Endothelial cell (in vitro differentiated cells): ENCODE measurements around the gene PYY. TPM values are rescaled to one million over a fixed set of nuclear protein-coding genes. Genes with fewer than 3 reads are reported as not detected.
"Not testable (repeated sequence)": the region's sequence is repeated elsewhere in the genome, so short reads cannot be mapped to it uniquely, and the experiment has no call there.

Experiments
- DNase-seq: peaks from one replicate; pipeline ENCODE4 v3.0.0; 2021; ENCODE audit warnings: low spot score
- H3K27ac Mint-ChIP-seq: one replicate; pipeline ENCODE4 v1.8.0; 2021; ENCODE audit warnings: mixed read lengths, inconsistent platforms; ENCODE audit not compliant: unreplicated experiment
- H3K27me3 Mint-ChIP-seq: one replicate; pipeline ENCODE4 v1.8.0; 2021; ENCODE audit warnings: mild to moderate bottlenecking, moderate library complexity, mixed read lengths, inconsistent platforms; ENCODE audit not compliant: unreplicated experiment
- H3K36me3 Mint-ChIP-seq: one replicate; pipeline ENCODE4 v1.8.0; 2021; ENCODE audit warnings: mild to moderate bottlenecking, low read depth, mixed read lengths, inconsistent platforms; ENCODE audit not compliant: unreplicated experiment
- H3K4me1 Mint-ChIP-seq: one replicate; pipeline ENCODE4 v1.8.0; 2021; ENCODE audit warnings: mild to moderate bottlenecking, mixed read lengths, inconsistent platforms; ENCODE audit not compliant: unreplicated experiment
- H3K4me3 Mint-ChIP-seq: one replicate; pipeline ENCODE4 v1.8.0; 2021; ENCODE audit warnings: mild to moderate bottlenecking, mixed read lengths, inconsistent platforms; ENCODE audit not compliant: unreplicated experiment
- H3K9me3 Mint-ChIP-seq: one replicate; pipeline ENCODE4 v1.8.0; 2021; ENCODE audit warnings: mixed read lengths, inconsistent platforms; ENCODE audit not compliant: unreplicated experiment
- CTCF ChIP-seq: fragments of 200-600 bp; sonication (generic); IDR thresholded peaks from one replicate; pipeline ENCODE4 v1.5.0; 2021; ENCODE audit warnings: antibody characterized with exemption; ENCODE audit not compliant: unreplicated experiment
- total RNA-seq: library from RNA; stranded (reverse); fragmentation: NEBNext Ultra II Directional; extraction: Animal tissue kit (Norgen Biotek cat#: 25700); gene quantifications from one replicate; pipeline ENCODE4 v1.2.1, GENCODE V29; 2021; ENCODE audit not compliant: unreplicated experiment

PYY gene
- total RNA-seq, 1 donor from 2014 or later, result not detected

- H3K9me3 Mint-ChIP-seq, result no peaks in the 10 kb centered on the region
- no peak overlapping the region for H3K27ac Mint-ChIP-seq
- no peak overlapping the region for H3K4me3 Mint-ChIP-seq
- no peak for DNase-seq
- H3K27me3 Mint-ChIP-seq, result peaks cover 7% of the 10 kb centered on the region
- H3K36me3 Mint-ChIP-seq, result no peaks in the 10 kb centered on the region
- TF ChIP-seq CTCF, result no peak
- no peaks in the 10 kb centered on the region for H3K4me1 Mint-ChIP-seq
Measured at GRCh38 chr17:43966276-43966675, 12.5 kb upstream of the PYY start.

DNA sequence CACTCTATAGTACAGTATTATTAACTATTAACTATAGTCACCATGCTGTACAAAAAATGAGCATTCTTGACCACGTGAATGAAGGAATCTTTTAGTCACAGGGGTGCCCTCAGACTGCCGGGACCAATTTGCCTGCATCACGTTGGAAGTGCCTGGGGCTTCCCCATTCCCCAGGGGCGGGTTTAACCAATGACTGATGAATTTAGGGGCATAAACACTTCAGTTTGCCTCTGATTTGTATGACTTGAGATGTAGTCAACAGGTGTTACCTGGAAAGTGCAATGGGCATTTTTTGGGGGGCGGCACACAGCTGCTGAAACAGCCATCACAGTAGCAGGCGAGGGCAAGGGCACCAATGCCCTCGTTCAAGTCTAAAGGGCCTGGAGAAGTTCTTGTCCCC, 8.7 kb upstream of the PYY start:
- H3K27ac Mint-ChIP-seq, result no peak overlapping the region
- no peaks in the 10 kb centered on the region for H3K36me3 Mint-ChIP-seq

DNA sequence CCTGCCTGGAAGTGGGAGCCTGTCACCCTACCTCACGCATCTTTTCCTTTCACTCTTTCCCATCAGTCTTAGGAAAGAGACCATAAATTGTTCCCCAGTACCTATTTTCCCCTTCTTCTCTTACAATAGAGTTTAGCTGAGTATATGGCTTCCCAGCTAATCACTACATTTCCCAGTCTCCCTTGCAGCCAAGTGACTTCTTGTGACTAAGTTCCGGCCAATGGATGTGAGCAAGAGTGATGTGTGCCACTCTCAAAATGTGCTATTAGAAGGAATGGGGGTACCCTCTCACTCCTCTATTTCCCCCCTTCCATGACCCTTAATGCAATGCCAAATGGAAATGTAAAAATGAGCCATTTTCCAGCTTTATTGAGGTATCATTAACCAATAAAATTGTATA, 8.2 kb upstream of the PYY start:
- no peak overlapping the region for H3K27ac Mint-ChIP-seq
- DNase-seq, result no peak
- no peaks in the 10 kb centered on the region for H3K4me1 Mint-ChIP-seq
- H3K9me3 Mint-ChIP-seq, result no peaks in the 10 kb centered on the region
- H3K27me3 Mint-ChIP-seq, result peaks cover 3% of the 10 kb centered on the region
- H3K4me3 Mint-ChIP-seq, result no peak overlapping the region
- no peak for TF ChIP-seq CTCF
- no peaks in the 10 kb centered on the region for H3K36me3 Mint-ChIP-seq

More for the DNA sequence above, 8.7 kb upstream of the PYY start:
- Mint-ChIP-seq H3K4me1 (no peaks in the 10 kb centered on the region), H3K4me3 (no peak overlapping the region), H3K27me3 (peaks cover 3% of the 10 kb centered on the region), H3K9me3 (no peaks in the 10 kb centered on the region)
- no peak for DNase-seq
- TF ChIP-seq CTCF, result no peak

DNA sequence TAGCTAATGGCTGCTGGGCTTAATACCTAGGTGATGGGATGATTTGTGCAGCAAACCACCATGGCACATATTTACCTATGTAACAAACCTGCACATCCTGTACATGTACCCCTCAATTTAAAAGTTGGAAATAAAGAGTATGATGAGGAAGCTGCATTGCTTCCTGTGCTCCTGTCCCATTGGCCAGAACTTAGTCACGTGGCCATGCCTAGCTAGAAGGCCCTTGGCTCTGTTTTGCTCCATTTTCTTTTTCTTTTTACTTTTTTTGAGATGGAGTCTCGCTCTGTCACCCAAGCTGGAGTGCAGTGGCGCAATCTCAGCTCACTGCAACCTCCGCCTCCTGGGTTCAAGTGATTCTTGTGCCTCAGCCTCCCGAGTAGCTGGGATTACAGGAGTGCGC, 7.6 kb upstream of the PYY start:
- not testable (repeated sequence) for H3K27me3 Mint-ChIP-seq, H3K4me3 Mint-ChIP-seq, DNase-seq, H3K4me1 Mint-ChIP-seq, H3K9me3 Mint-ChIP-seq, H3K27ac Mint-ChIP-seq, H3K36me3 Mint-ChIP-seq

GRCh38 chr17:43958748-43959352, 5.1 kb upstream of the PYY start:
- H3K36me3 Mint-ChIP-seq, result no peaks in the 10 kb centered on the region
- H3K27me3 Mint-ChIP-seq, result peaks cover 14% of the 10 kb centered on the region
- no peak overlapping the region for H3K27ac Mint-ChIP-seq
- TF ChIP-seq CTCF, result no peak
- H3K4me3 Mint-ChIP-seq, result no peak overlapping the region
- no peaks in the 10 kb centered on the region for H3K9me3 Mint-ChIP-seq
- H3K4me1 Mint-ChIP-seq, result no peaks in the 10 kb centered on the region
- DNase-seq, result no peak
